Thyroid gland (tissue), 4 donors: ENCODE measurements around the gene OSBPL1A. TPM values are rescaled to one million over a fixed set of nuclear protein-coding genes. Genes with fewer than 3 reads are reported as not detected.

Experiments used
- DNase-seq, 2 donors: peaks; one replicate each; pipeline ENCODE4 v3.0.0-alpha.2; 2019
- H3K27ac ChIP-seq, 3 donors: fragments of 200-600 bp; sonication (generic); 1 replicate in 2 of 3; 2 replicates in 1 of 3; pipeline ENCODE4 v1.5.1; 2016 to 2019; ENCODE audit warnings: mild to moderate bottlenecking in 1 of 3, moderate library complexity in 1 of 3
- H3K27me3 ChIP-seq: fragments of 200-600 bp; sonication (generic); one replicate; pipeline ENCODE4 v1.5.1; 2019
- H3K36me3 ChIP-seq, 2 donors: fragments of 200-600 bp; sonication (generic); one replicate each; pipeline ENCODE4 v1.5.1; 2016 to 2019
- H3K4me1 ChIP-seq, 2 donors: fragments of 200-600 bp; sonication (generic); one replicate each; pipeline ENCODE4 v1.5.1; 2017 to 2019
- H3K4me3 ChIP-seq, 3 donors: fragments of 200-600 bp; sonication (generic); replicated peaks in 1 of 3; 1 replicate in 2 of 3; 2 replicates in 1 of 3; pipeline ENCODE4 v1.5.1; 2016; ENCODE audit warnings: mild to moderate bottlenecking in 1 of 3
- H3K9me3 ChIP-seq: fragments of 200-600 bp; sonication (generic); one replicate; pipeline ENCODE4 v1.5.1; 2017
- CTCF ChIP-seq, 6 experiments: fragments of 200-600 bp in 3 of 6; fragments of 450-650 bp in 3 of 6; sonication (generic) in 3 of 6; IDR thresholded peaks; one replicate each; pipeline ENCODE4 v1.5.1; 2016 to 2019; ENCODE audit warnings: antibody characterized with exemption in 6 of 6, mild to moderate bottlenecking in 2 of 6, inconsistent platforms in 1 of 6, moderate library complexity in 1 of 6
- POLR2A ChIP-seq, 2 donors: fragments of 450-650 bp; IDR thresholded peaks; one replicate each; pipeline ENCODE4 v1.6.1; 2017; ENCODE audit warnings: antibody characterized with exemption in 2 of 2, mild to moderate bottlenecking in 2 of 2, moderate library complexity in 1 of 2
- WGBS, 2 donors: methylation state at CpG; one replicate each; pipeline ENCODE4 v1.1.5; 2017; 5-methylcytosine and 5-hydroxymethylcytosine counted together
- intact Hi-C: fragments of 100-400 bp; cut with DNase I; formaldehyde crosslinking; loops from one replicate; pipeline ENCODE4 v1.15.1; 2023
- total RNA-seq, 4 donors: library from RNA; depleted of rRNA; stranded (reverse); fragments of >200 nt; gene quantifications; one replicate each; pipeline ENCODE4 v1.2.3, GENCODE V29; 2016

The OSBPL1A gene
- total RNA-seq, 4 donors from 2014 or later, result 47.0 to 57.4 (median 48.2) TPM

GRCh38 chr18:24333084-24333483, 64.5 kb downstream of the OSBPL1A start:
- no peak overlapping the region for H3K4me3 ChIP-seq
- no peaks in the 10 kb centered on the region for H3K27me3 ChIP-seq
- H3K4me1 ChIP-seq, result no peaks in the 10 kb centered on the region
- H3K27ac ChIP-seq, result no peak overlapping the region
- H3K36me3 ChIP-seq, result no peaks in the 10 kb centered on the region
- 81 to 91% methylated on average over 2 of the region's 2 CpGs for WGBS, 2 donors
- intact Hi-C loops, result no loop called here
- DNase-seq, result no peak
- no peaks in the 10 kb centered on the region for H3K9me3 ChIP-seq
- TF ChIP-seq POLR2A (IDR thresholded peaks at IDR 0.05), result no peak
- no peak for TF ChIP-seq CTCF (IDR thresholded peaks at IDR 0.05)

GRCh38 chr18:24326211-24326610, 71.4 kb downstream of the OSBPL1A start:
- intact Hi-C loops, result no loop called here
- H3K4me1 ChIP-seq, result no peaks in the 10 kb centered on the region
- TF ChIP-seq POLR2A (IDR thresholded peaks at IDR 0.05), result no peak
- TF ChIP-seq CTCF (IDR thresholded peaks at IDR 0.05), result no peak
- WGBS, 2 donors, result 89 to 93% methylated on average over 3 of the region's 3 CpGs
- no peaks in the 10 kb centered on the region for H3K9me3 ChIP-seq
- no peaks in the 10 kb centered on the region for H3K36me3 ChIP-seq
- no peak for DNase-seq
- H3K27ac ChIP-seq, result no peak overlapping the region
- no peaks in the 10 kb centered on the region for H3K27me3 ChIP-seq
- H3K4me3 ChIP-seq, result no peak overlapping the region

- intact Hi-C loops, result no loop called here
- no peaks in the 10 kb centered on the region for H3K36me3 ChIP-seq
- H3K9me3 ChIP-seq, result no peaks in the 10 kb centered on the region
- DNase-seq, result no peak
- no peak for TF ChIP-seq POLR2A (IDR thresholded peaks at IDR 0.05)
- H3K27me3 ChIP-seq, result no peaks in the 10 kb centered on the region
- H3K4me1 ChIP-seq, result no peaks in the 10 kb centered on the region
- H3K4me3 ChIP-seq, result no peak overlapping the region
- H3K27ac ChIP-seq, result no peak overlapping the region
These were observed 75.0 kb downstream of the OSBPL1A start for GRCh38 chr18:24322584-24323136.

- Histone ChIP-seq H3K4me1 (no peaks in the 10 kb centered on the region), H3K9me3 (no peaks in the 10 kb centered on the region), H3K27ac (no peak overlapping the region), H3K27me3 (no peaks in the 10 kb centered on the region), H3K36me3 (no peaks in the 10 kb centered on the region), H3K4me3 (no peak overlapping the region)
- intact Hi-C loops, result no loop called here
- WGBS, 2 donors, result 92 to 94% methylated on average over 1 of the region's 1 CpG
- no peak for TF ChIP-seq POLR2A (IDR thresholded peaks at IDR 0.05)
- TF ChIP-seq CTCF (IDR thresholded peaks at IDR 0.05), result no peak
- no peak for DNase-seq
These were observed 76.6 kb downstream of the OSBPL1A start for GRCh38 chr18:24321071-24321470.

GRCh38 chr18:24319757-24320156, 77.9 kb downstream of the OSBPL1A start:
- Histone ChIP-seq H3K27ac (no peak overlapping the region), H3K4me3 (no peak overlapping the region), H3K36me3 (no peaks in the 10 kb centered on the region), H3K9me3 (no peaks in the 10 kb centered on the region), H3K27me3 (no peaks in the 10 kb centered on the region), H3K4me1 (no peaks in the 10 kb centered on the region)
- no peak for DNase-seq
- intact Hi-C loops, result no loop called here
- TF ChIP-seq CTCF (IDR thresholded peaks at IDR 0.05) (no peak), POLR2A (IDR thresholded peaks at IDR 0.05) (no peak)
- WGBS, 2 donors, result 72 to 76% methylated on average over 5 of the region's 5 CpGs

- TF ChIP-seq POLR2A (IDR thresholded peaks at IDR 0.05) (no peak), CTCF (IDR thresholded peaks at IDR 0.05) (no peak)
- Histone ChIP-seq H3K4me3 (no peak overlapping the region), H3K27ac (no peak overlapping the region), H3K36me3 (no peaks in the 10 kb centered on the region), H3K27me3 (no peaks in the 10 kb centered on the region), H3K4me1 (no peaks in the 10 kb centered on the region), H3K9me3 (no peaks in the 10 kb centered on the region)
- intact Hi-C loops, result no loop called here
- no peak for DNase-seq
These were observed 80.3 kb downstream of the OSBPL1A start for GRCh38 chr18:24317370-24317769.
